GM19043 (cell line): ENCODE measurements around the gene CCM2.

Source experiments
- ATAC-seq: cut with Tn5 transposase; IDR thresholded peaks from one replicate; pipeline ENCODE4 v1.9.1; 2021; ENCODE audit warnings: low read depth; ENCODE audit not compliant: unreplicated experiment

The CCM2 gene

GRCh38 chr7:45057878-45058277 is 57.9 kb downstream of the CCM2 start:
- ATAC-seq: no peak

- ATAC-seq: no peak
Observed at GRCh38 chr7:45060295-45060694, 60.3 kb downstream of the CCM2 start.

GRCh38 chr7:45061352-45061751 is 61.4 kb downstream of the CCM2 start:
- ATAC-seq: no peak

- no peak for ATAC-seq
Observed at GRCh38 chr7:45061806-45062425, 61.9 kb downstream of the CCM2 start.

GRCh38 chr7:45064047-45064725 is 64.2 kb downstream of the CCM2 start:
- no peak for ATAC-seq

- ATAC-seq: no peak
Observed at GRCh38 chr7:45065031-45065995, 65.3 kb downstream of the CCM2 start.

GRCh38 chr7:45066409-45066808 is 66.4 kb downstream of the CCM2 start:
- no peak for ATAC-seq

GRCh38 chr7:45067582-45067981 is 67.6 kb downstream of the CCM2 start:
- ATAC-seq: no peak

GRCh38 chr7:45068236-45069023 is 68.4 kb downstream of the CCM2 start:
- ATAC-seq: no peak

- ATAC-seq: no peak
Observed at GRCh38 chr7:45069444-45070253, 69.6 kb downstream of the CCM2 start.

GRCh38 chr7:45070254-45070642 is 70.2 kb downstream of the CCM2 start:
- ATAC-seq: no peak

GRCh38 chr7:45071528-45071927 is 71.5 kb downstream of the CCM2 start:
- no peak for ATAC-seq

- no peak for ATAC-seq
Observed at GRCh38 chr7:45072131-45073030, 72.4 kb downstream of the CCM2 start.

- no peak for ATAC-seq
Observed at GRCh38 chr7:45073031-45073785, 73.2 kb downstream of the CCM2 start.

- no peak for ATAC-seq
Observed at GRCh38 chr7:45073786-45074527, 74.0 kb downstream of the CCM2 start.

- no peak for ATAC-seq
Observed at GRCh38 chr7:45074528-45075354, 74.7 kb downstream of the CCM2 start.

- ATAC-seq: no peak
Observed at GRCh38 chr7:45075355-45075644, 75.3 kb downstream of the CCM2 start.
